EL (cell line): ENCODE data around the gene SLC7A10.
A peak's percentile ranks its signal among the peaks of the same experiment; 100 is the strongest.

Experiments
- DNase-seq: peaks from one replicate; pipeline ENCODE4 v3.0.0-alpha.2; 2016

Gene SLC7A10

GRCh38 chr19:33225458-33225926 is at the start of gene SLC7A10:
Gene SLC7A10, minus strand, starts transcription at chr19:33225850. Its CDS starts 147 bp downstream, at chr19:33225703.
- DNase-seq, result no peak

DNA sequence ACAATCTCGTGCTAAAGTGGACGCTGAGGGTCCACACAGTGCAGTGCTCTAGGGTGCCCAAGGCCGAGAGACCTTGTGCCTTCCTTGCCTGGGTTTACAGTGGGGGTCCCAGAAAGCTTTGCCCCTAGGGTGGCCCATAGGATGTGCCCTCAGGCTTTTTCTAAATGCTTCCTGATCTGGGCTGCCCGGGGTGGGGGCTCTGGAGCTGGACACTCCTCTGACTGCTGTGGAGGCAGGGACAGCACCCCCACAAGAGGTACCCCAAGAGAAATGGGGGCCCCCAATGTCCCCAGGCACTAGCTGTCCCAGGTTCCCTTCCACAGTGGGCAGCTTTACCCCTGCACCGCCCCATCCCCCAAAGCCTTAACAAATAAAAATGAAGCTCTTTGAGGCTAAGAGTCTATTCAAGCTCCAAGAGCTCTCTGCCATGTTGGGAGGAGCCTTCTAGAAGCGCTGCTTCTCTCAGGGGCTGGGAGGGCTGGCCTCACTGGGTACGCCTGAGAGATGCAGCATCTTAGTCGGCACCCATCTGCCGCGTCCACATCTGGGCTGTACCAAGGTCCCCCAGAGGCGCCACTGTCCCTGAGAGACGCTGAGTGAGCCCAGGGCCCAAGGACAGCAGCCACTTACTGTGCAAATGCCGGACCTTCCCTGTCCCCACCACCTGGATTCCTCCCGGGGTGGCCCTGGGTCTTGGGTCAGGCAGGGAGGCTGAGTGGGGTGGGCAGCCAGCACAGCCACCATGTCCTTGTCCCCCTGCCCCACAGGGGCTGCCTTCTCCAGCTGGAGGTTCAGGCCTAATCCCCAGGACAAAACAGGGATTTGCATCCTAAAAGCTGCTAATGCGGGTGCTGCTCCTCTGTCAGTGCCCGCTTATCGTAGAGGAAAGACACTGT is 49.3 kb upstream of the SLC7A10 start:
- DNase-seq, result no peak

- DNase-seq, result peak; percentile 73
Observed at GRCh38 chr19:33273881-33274662, 48.4 kb upstream of the SLC7A10 start.

DNA sequence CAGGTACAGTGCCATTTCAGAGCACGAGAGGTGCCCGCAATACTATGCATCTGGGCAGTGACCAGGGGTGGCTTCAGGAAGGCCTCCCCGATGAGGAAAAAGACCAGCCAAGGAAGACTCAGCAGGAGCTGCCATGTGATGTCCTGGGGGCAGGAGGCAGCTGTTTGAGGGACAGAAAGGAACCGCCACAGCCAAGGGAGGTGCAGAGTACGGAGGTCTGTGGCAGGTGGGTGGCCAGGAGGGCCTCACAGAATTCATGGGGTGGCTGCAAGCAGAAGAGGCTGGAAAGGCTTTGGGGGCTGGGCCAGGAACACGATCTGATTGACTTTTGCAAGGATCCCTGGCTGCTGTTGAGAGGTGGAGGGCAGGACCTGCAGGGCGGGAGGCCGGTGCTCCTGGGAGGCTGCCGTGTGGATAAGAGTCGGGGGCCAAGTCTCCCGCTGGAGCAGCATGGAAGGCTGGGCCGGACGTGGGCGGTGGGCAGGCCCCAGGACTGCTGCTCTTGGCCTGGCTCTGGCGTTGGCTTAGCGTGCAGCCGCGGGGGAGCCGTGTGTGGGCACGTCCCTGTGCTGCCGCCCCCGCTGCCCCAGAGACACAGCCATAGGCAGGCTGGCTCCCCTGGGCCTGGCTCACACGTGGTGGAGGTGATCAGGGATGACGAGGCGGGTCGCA is 47.6 kb upstream of the SLC7A10 start:
- DNase-seq, result no peak

DNA sequence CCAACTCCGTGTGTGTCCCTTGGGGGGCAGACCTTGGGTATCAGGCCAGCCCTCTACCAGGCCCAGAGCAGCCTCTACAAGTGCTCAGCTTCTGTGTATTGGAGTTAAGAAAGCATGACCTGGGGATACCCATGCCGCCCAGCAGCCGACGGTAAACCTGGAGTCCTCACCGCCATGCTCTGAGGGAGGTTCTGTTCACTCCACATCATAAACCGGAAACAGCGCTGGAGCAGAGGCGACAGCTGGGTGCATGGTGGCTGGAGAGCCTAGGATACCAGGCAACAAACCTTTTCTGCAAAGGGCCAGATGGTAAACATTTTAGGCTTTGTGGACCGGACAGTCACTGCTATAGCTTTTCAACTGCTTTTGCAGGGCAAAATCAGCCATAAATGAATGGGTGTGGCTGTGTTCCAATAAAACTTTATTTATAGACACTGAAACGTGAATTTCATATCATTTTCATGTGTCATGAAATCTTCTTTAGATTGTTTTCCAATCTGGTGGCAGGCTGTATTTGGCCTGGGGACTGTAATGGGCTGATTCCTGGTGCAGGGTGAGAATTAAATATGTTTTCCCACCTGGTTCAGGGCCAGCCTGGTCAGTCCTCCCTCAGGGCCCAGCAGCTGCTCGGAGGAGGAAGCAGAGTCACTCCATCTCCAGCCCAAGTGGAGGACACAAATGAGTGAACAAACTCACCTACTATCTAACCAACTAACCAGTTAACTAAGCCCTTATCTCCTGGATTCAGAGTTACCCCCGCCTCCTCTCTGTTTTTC is 45.8 kb upstream of the SLC7A10 start:
- no peak for DNase-seq

DNA sequence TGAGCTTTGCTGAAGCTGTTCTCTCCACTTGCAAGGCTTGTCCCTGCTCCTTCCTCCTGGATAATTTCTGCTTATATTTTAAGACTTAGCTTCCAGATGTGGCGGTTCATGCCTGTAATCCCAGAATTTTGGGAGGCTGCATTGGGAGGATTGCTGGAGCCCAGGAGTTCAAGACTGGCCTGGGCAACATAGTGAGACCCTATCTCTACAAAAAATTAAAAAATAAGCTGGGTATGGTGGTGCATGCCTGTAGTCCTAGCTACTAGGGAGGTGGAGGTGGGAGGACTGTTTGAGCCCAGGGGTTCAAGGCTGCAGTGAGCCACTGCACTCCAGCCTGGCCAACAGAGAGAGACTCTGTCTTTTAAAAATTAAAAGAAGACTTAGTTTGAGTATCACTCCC is 45.1 kb upstream of the SLC7A10 start:
- DNase-seq, result no peak

GRCh38 chr19:33269016-33269415 is 43.4 kb upstream of the SLC7A10 start:
- DNase-seq, result no peak

GRCh38 chr19:33268162-33268991 is 42.7 kb upstream of the SLC7A10 start:
- DNase-seq, result no peak

GRCh38 chr19:33267706-33268105 is 42.1 kb upstream of the SLC7A10 start:
- DNase-seq, result no peak

GRCh38 chr19:33266974-33267484 is 41.4 kb upstream of the SLC7A10 start:
- no peak for DNase-seq

DNA sequence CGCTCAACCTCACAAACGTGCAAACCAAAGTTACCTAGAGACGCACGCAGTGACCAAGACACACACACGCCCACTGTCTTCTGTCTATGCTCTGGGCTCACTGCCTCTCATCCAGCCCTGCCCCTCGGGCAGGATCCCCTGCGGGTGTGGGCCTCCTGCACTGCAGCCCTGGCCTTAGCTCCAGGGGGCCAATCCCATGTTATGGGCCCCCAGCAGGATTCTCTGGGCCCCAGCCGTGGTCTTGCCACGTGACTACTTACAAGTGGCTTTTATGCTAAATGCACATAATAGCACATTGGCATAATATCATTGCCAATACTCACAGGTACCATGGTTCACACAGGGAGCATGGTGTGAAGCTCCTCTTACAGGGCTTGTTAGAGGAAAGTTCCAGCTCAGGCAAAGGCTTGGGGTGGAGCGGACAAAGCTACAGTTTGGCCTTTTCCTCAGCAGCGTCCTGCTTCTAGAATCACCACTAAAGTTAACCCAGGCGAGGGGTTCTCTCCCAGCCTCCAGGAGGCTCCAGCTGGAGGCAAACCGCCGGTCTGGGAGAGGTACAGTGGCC is 39.3 kb upstream of the SLC7A10 start:
- no peak for DNase-seq

GRCh38 chr19:33263325-33264023 is 37.8 kb upstream of the SLC7A10 start:
- no peak for DNase-seq

GRCh38 chr19:33261511-33262189 is 36.0 kb upstream of the SLC7A10 start:
- DNase-seq, result no peak

- no peak for DNase-seq
Observed at GRCh38 chr19:33260628-33261418, 35.2 kb upstream of the SLC7A10 start.

- DNase-seq, result no peak
Observed at GRCh38 chr19:33259539-33259938, 33.9 kb upstream of the SLC7A10 start.

- DNase-seq, result no peak
Observed at GRCh38 chr19:33257828-33258227, 32.2 kb upstream of the SLC7A10 start.

GRCh38 chr19:33256261-33256660 is 30.6 kb upstream of the SLC7A10 start:
- no peak for DNase-seq

- DNase-seq, result no peak
Observed at GRCh38 chr19:33255781-33256180, 30.1 kb upstream of the SLC7A10 start.
